ENCODE data around the gene PMIS2. TPM values are rescaled to one million over a fixed set of nuclear protein-coding genes. Genes with fewer than 3 reads are reported as not detected.
"Not testable (repeated sequence)": the region's sequence is repeated elsewhere in the genome, so short reads cannot be mapped to it uniquely, and the experiment has no call there.

The PMIS2 gene
- total RNA-seq, 1 donor from 2014 or later, result not detected

DNA sequence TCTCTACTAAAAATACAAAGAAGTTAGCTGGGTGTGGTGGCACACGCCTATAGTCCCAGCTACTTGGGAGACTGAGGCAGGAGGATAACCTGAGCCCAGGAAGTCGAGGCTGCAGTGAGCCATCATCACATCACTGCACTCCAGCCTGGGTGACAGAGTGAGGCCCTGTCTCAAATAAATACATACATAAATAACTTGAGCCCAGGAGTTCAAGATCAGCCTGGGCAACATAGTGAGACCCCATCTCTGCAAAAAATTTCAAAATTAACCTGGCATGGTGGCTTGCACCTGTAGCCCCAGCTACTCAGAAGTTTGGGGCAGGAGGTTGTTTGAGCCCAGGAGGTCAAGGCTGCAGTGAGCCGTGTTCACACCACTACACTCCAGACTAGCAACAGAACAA lies 9.1 kb downstream of the PMIS2 start:
- DNase-seq, result not testable (repeated sequence)

DNA sequence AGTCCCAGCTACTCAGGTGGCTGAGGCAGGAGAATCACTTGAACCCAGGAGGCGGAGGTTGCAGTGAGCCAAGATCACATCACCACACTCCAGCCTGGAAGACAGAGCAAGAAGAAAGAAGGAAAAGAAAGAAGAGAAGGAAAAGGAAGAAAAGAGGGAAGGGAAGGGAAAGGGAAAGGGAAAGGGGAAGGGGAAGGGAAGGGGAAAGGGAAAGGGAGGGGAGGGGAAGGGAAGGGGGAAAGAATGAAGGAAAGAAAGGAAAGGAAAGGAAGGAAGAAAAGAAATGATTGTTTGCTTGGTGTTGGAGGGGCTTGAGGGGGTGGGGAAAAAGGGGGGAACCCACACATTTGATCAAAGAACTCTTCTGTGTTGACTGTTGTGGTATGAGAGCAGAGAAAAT lies 10.0 kb downstream of the PMIS2 start:
- DNase-seq, result no peak

DNA sequence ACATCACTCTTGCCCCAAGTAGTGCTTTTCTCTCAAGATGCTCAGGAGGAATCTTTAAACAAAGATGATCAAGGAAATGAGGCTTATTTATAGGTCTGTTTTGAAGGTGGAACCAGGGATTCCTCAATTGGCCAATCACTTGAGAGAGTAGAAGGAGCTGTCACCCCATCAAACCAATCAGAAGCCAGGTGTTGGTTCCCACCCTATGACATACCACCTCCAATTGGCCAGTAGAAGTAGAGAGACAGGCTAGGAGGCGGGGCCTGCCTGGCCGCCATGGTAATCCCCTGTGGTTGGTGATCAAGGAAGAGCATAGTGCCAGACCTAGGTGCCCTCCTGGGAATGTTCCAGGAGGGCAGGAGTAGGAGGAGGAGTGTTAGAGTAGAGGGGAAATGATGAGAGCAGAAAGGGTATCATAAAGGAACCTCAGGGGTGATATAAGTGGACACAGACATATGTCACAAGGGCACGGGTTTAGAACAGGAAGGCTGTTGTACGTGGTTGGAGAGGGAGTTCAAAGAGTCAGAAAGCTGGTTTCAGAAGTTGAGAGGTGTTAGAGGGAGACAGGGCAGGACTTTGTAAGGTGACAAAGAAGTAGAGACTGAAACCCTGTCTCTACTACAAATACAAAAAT lies 10.5 kb downstream of the PMIS2 start:
- no peak for DNase-seq

DNA sequence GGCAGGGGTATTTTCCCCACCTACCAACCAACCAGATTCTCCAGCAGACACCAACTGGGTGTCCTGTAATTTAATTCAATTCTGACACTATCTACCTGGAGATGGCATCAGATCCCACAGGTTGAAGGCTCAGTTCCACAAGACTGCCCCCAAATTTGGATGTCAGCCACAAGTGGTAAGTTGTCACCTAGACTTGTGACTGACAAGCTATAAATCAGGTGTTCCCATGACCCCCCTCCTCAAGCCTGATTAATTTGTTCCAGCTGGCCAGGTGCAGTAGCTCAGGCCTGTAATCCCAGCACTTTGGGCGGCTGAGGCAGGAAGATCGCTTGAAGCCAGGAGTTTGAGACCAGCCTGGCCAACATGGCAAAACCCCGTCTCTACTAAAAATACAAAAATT lies 16.0 kb downstream of the PMIS2 start:
- no peak for DNase-seq

DNA sequence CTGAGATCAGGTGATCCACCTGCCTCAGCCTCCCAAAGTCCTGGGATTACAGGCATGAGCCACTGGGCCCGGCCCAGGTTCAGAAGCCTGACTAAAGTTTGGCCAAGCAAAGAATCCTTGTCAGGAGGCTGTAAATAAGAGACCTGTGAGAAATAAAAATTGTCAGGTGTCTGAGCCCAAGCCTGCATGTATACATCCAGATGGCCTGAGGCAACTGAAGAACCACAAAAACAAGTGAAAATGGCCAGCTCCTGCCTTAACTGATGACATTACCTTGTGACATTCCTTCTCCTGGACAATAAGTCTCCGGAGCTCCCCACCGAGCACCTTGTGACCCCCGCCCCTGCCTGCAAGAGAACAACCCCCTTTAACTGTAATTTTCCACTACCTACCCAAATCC lies 18.5 kb downstream of the PMIS2 start:
- not testable (repeated sequence) for DNase-seq

DNA sequence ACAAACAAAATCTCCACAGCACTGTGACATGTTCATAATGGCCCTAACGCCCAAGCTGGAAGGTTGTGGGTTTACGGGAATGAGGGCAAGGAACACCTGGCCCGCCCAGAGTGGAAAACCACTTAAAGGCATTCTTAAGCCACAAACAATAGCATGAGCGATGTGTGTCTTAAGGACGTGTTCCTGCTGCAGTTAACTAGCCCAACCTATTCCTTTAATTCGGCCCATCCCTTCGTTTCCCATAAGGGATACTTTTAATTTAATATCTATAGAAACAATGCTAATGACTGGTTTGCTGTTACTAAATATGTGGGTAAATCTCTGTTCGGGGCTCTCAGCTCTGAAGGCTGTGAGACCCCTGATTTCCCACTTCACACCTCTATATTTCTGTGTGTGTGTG lies 21.2 kb downstream of the PMIS2 start:
- not testable (repeated sequence) for DNase-seq

DNA sequence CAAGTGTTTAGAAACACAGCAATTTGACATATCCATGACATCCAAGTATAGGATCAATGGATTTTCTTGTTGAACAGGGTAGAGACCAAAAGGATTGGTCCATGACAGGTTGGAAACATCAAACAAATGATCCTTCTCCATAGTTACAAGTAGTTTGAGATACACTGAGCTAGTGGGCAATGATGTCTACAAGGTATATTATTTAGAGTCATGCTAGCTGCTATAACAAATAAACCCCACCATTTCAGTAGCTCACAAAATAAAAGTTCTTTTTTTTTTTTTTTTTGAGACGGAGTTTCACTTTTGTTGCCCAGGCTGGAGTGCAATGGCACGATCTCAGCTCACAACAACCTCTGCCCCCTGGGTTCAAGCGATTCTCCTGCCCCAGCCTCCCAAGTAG lies 21.7 kb downstream of the PMIS2 start:
- no peak for DNase-seq

DNA sequence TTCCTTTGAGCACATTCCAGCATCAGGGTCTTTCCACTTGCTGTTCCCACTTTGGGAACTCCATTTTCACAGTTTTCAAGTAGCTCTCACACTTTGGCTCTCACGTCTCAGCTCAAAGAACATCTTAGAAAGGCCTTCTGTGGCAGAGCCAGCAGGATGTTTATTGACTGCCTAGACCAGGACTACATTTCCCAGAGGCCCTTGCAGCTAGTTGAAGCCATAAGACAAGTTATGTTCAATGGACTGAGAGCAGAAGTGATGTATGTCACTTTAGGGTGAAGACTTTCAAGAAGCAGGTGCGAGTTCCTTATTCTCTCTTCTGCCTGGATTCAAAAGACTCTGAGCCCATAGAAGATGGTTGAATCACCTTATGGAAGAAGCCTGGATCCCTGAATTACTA lies 22.3 kb downstream of the PMIS2 start:
- no peak for DNase-seq

DNA sequence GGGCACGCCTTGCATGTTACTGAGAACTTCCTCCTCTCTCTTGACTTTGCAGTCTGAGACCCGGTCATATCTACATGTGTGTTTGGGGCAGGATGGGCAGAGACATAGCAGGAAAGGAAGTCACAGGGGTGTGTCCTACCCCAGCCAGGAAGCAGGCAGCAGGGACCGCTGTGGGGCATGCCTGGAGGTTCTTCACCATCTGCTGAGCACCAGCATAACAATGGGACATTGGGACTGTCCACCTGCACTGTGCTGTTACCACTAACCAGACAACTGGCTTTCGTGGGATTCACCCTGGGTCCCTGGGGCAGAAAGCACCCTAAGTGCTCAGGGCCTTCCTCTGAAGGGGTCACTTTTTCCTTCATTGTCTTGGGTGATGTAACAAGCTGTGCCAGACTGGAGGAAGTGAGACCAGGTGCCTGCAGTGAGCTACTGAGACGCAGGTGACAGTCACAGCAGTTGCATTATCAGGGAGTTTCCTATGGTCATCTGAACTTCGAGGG lies 23.9 kb downstream of the PMIS2 start:
- no peak for DNase-seq

DNA sequence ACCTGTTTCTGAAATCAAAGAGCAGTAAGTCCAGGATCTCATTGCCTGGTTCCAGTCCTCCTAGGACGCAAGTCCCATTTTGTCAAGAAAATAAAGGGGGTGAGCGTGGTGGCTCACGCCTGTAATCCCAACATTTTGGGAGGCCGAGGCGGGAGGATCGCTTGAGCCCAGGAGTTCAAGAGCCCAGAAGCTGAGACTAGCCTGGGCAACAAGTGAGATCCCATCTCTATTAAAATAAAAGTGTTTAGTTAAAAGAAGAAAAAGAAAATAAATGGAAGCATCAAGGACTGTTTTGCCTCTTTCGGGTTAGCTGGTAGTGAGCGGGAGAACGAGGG lies 26.2 kb downstream of the PMIS2 start:
- DNase-seq, result no peak

DNA sequence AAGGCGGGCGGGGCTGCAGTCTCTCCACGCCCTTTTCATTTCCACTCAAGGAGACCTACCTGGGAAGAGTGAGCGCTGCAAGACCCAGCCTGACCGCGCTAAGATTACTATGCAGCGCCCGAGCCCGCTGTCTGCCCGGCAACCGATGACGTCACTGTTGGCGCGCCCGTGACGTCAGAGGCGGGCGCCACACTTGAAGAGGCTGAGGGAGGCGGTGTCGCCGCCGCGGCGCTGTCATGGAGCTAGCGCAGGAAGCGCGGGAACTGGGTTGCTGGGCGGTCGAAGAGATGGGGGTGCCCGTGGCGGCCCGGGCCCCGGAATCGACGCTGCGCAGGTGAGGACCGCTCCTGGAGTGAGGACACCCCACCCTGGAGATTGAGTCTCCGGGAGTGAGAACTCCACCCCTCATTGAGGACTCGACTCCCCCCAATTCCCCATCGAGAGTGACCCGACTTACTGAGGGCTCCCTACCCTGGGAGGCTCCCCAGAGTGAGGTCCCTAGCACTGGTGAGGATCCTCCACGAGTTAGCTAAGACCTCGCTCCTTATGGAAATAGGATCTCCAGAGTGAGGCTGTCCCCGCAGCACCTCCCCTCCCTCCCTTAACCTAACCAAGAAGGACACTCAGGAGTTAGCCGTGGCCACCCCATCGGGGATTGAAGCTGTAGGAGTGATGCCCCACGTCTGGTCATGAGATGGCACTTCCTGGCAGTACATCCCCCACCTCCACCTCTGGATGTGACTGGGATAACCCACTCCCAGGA lies 26.8 kb downstream of the PMIS2 start, which contains the start of gene HAUS5:
Gene HAUS5, plus strand, starts transcription at position 177 of the 763 bp plus-strand sequence. Its CDS starts 60 bp downstream, at position 237.
- DNase-seq, result peak; percentile 96

DNA sequence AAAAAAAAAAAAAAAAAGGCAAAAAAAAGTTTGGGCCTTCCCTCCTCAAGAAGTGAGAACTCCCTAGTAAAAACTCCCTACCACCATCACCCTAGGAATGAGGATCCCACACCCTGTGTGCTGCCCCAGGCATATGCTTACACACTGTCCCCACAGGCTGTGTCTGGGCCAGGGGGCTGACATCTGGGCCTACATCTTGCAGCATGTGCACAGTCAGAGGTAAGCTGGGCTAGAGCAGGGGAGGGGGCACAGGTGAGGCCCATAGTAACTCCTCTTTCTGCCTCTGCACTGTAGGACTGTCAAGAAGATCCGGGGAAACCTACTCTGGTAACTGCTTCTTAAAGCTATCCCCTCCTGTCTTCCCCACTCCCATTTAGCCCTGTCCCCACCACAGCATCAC lies 27.6 kb downstream of the PMIS2 start:
- DNase-seq, result no peak

DNA sequence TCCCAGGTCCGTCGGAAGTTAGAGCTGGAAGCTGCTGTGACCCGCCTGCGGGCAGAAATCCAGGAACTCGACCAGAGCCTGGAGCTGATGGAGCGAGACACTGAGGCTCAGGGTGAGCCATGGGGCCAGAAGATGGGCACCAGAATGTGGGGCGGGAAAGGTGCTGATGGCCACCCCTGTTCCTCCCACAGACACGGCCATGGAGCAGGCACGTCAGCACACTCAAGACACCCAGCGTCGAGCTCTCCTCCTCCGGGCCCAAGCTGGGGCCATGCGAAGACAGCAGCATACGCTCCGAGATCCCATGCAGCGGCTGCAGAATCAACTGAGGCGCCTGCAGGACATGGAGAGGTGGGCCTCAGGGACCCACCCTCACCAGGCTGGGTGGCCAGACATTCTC lies 29.1 kb downstream of the PMIS2 start:
- DNase-seq, result no peak

DNA sequence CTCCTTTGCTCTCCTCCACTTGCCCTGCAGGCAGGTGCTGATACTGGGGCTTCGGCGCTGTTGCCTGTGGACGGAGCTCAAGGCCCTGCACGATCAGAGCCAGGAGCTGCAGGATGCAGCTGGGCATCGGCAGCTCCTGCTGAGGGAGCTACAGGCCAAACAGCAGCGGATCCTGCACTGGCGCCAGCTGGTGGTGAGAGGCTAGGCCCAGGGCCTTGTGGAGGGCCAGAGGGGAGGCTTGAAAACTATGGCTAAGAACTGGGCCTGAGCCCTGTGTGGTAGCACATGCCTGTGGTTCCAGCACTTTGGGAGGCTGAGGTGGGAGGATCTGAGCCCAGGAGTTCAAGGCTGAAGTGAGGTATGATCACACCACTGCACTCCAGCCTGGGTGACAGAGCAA lies 32.9 kb downstream of the PMIS2 start:
- no peak for DNase-seq

DNA sequence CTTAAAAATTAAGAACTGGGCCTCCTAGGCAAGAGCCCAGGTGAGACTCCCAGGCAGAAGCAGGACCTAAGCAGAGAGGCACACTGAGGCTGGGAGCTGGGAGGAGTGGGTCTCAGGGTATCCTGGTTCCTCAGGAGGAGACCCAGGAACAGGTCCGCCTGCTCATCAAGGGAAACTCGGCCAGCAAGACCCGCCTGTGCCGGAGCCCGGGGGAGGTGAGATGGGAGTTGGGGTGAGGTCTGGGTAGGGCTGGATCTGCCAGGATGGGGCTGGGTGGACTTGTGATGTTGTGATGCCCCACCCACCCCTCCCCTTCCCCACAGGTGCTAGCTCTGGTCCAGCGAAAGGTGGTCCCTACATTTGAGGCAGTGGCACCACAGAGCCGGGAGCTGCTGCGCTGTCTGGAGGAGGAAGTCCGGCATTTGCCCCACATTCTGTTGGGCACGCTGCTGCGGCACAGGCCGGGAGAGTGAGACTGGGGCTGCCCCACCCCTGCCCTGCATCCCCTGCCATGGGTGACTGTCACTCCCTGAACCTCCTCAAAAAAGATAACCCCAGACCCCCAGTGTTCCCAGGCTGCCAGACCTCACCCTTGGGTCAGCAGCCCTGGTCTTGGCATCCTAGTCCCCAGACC lies 33.4 kb downstream of the PMIS2 start:
- no peak for DNase-seq

DNA sequence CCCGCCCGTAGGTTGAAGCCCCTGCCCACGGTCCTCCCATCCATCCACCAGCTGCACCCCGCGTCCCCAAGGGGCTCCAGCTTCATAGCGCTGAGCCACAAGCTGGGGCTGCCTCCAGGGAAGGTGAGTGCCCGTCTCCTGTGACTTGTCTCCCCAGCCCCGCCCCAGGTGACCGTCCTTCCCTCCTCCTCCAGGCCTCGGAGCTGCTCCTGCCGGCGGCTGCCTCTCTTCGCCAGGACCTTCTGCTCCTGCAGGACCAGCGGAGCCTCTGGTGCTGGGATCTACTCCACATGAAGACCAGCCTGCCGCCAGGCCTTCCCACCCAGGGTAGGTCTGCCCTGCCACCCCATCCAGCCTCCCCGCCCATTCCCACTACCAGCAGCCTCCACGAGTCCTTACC lies 34.0 kb downstream of the PMIS2 start:
- DNase-seq, result no peak

DNA sequence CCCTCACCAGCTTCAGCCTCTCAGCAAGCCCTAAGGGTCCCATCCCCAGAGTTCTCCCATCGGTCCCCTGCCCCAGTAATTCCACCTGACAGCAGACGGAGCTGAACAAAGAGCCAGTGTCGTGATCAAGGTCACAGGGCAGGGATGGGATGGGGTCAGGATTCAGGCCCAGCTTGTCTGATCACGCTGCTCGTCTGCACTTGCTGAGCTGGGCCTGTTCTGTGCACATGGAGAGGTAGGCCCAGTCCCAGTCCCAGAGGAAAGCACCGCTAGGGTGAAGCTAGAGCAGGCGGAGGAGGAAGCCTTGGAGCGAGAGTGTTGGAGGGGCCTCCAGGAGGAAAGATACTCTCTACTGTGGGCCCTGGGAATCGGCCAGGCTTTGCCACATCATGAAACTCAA lies 35.7 kb downstream of the PMIS2 start:
- no peak for DNase-seq

DNA sequence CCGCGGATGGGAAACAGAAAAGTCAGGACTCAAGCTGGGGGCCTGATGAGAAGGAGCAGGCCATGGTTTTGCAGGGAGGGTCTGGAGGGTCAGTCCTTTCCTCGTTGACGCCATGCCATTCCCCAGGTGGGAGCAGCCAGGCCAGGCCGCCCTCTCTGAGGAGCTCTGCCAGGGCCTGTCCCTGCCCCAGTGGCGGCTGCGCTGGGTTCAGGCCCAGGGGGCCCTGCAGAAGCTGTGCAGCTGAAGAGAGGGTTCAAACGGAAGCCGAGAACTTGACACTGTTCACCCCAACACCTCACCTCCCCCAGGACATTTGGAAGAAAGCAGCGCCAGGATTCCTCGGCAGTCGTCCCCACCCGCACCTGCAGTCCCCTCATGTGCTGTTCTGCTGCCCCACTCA lies 36.8 kb downstream of the PMIS2 start:
- no peak for DNase-seq

DNA sequence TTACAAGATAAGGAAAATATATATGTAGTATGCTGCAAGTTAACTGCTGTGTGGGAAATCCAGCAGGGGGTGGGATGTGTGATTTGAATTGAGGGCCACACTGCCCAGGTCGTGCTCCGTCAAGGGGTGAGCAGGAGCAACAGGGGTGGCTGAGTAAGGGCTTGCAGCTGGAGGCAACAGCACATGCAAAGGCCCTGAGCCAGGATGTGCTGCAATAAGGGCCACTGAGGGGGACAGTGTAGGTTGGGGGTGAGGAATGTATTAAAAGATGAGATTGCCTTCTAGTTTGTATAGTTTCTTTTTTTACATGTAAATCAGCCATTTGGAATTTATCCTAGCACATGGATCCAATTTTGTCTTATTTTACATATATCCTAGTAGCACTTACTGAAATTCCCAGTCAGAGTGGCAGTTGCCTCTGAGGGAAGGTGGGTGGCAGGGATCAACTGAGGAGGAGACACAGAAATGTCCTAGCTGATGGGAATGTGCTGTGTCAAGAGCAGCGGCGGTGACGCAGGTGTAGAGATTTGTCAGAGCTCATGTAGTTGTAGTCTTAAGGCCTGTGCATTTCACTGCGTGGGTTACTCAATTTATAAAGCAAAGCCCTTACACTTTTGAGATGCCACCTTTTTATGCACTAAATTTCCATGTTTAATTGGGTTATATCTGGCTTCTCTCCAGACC lies 37.5 kb downstream of the PMIS2 start:
- DNase-seq, result no peak

DNA sequence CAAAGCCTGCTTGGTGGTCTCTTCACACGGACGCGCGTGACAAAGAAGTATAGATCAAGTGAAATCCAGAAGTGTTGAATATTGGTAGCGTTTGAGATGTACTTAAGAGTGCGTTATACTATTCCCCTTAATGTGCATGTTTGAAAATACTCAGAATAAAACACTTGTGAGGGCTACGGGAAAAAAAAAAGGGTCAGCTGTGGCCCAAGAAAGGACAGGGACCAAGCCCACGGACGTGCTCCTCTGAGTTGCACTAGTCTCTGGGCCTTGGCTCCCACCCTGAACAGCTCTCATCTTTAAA lies 42.2 kb downstream of the PMIS2 start:
- no peak for DNase-seq

DNA sequence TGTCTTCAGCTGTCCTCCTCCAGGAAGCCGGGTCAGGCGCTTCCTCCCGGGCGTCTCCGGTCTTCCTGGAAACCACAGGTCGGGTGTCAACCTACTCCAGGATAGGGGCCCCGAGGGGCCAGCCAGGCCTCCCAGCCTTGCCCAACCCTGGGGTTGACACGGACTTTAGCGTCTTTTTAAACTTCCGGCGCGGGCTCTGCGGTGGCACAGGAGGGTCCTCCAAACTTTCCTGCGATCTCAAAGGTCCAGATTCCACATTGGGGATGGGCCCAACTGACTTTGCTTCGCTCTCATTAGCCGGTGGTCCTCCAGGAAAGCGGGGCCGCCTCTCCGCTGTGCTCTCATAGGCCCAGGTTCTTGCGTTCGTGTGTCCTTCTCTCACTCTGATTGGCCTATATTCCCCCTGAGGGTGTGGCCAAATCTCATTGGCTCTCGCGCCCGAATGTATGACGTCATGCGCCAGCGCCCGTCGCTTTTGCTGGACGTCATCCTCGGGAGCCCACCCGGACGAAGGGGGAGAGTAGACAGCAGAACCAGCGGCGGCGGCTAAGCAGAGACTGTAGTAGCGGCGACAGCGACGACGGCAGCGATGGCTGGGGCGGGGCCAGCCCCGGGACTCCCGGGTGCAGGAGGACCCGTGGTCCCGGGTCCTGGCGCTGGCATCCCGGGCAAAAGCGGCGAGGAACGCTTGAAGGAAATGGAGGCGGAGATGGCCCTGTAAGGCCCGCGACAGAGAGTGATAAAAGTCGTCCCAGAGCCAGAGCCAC lies 42.8 kb downstream of the PMIS2 start, which contains the start of gene RBM42:
Gene RBM42, plus strand, starts transcription at position 472 of the 767 bp plus-strand sequence. Its CDS starts 118 bp downstream, at position 590.
- peak; percentile 100 for DNase-seq

DNA sequence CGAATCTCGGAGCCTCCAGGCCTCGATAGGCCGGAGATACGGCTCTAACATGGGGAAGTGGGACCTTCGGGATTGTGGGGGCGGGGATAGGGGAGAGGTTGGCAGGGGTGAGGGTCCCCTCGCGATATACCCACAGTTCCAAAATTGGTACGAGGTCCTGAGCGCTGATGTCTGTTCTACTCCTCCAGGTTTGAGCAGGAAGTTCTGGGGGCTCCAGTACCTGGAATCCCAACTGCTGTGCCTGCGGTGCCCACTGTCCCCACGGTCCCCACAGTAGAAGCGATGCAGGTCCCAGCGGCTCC lies 43.3 kb downstream of the PMIS2 start:
- no peak for DNase-seq
